GM12891 (cell line): ENCODE results near the gene LMF2.

Experiments
- POLR2A ChIP-seq: IDR thresholded peaks from 2 replicates; pipeline ENCODE4 v1.6.1; 2011; ENCODE audit warnings: low read depth, low read length, control low read depth
- POLR2AphosphoS5 ChIP-seq: IDR thresholded peaks from 2 replicates; pipeline ENCODE4 v1.6.1; 2011; ENCODE audit warnings: low read depth, low read length, control low read depth
- SPI1 ChIP-seq: IDR thresholded peaks from 2 replicates; pipeline ENCODE4 v1.6.1; 2011; ENCODE audit warnings: low read depth, low read length, control low read depth

DNA sequence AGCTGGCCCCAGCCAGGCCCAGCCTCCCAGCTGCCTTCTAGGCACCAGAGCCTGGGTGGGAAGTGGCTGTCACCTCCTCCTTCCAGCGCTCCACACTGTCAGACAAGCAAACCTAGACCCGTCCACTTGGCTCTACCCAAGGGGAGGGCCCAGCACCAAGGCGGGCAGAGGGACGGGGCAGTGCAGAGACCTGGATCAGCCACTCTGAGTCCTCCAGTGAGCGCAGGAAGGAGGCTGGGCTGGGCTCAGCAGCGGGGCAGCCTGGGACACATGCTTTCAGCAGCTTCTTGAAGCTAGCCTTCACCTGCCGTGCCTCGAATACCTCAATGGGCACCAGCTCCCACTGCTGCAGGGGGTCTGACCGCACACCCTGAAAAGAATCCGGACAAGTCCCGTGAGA, 51.5 kb downstream of the LMF2 start:
- TF ChIP-seq POLR2AphosphoS5 (no peak), POLR2A (no peak), SPI1 (no peak)
